AG08396 (cell line): Measurements from ENCODE around the gene ARHGAP22.
"Not testable (repeated sequence)": the region's sequence is repeated elsewhere in the genome, so short reads cannot be mapped to it uniquely, and the experiment has no call there.

Experiments
- DNase-seq: peaks from one replicate; pipeline ENCODE4 v3.0.0; 2012; ENCODE audit warnings: low spot score, mixed read lengths

Gene ARHGAP22

GRCh38 chr10:48604991-48605508 lies at the start of gene ARHGAP22:
ARHGAP22 (minus strand) TSS chr10:48605073; CDS start chr10:48604796, 277 bp downstream.
- peak; percentile 92 for DNase-seq

- DNase-seq, result no peak
Observed at GRCh38 chr10:48653944-48654698, 49.2 kb upstream of the ARHGAP22 start.

- DNase-seq, result no peak
Observed at GRCh38 chr10:48653347-48653746, 48.5 kb upstream of the ARHGAP22 start.

- DNase-seq, result no peak
Observed at GRCh38 chr10:48652344-48652743, 47.5 kb upstream of the ARHGAP22 start.

- DNase-seq, result no peak
Observed at GRCh38 chr10:48651839-48652238, 47.0 kb upstream of the ARHGAP22 start.

GRCh38 chr10:48651293-48651692 lies 46.4 kb upstream of the ARHGAP22 start:
- DNase-seq, result no peak

- DNase-seq, result no peak
Observed at GRCh38 chr10:48649349-48649944, 44.6 kb upstream of the ARHGAP22 start.

GRCh38 chr10:48648172-48648942 lies 43.5 kb upstream of the ARHGAP22 start:
- DNase-seq, result no peak

- DNase-seq, result not testable (repeated sequence)
Observed at GRCh38 chr10:48647073-48647472, 42.2 kb upstream of the ARHGAP22 start.

- no peak for DNase-seq
Observed at GRCh38 chr10:48645600-48645999, 40.7 kb upstream of the ARHGAP22 start.

GRCh38 chr10:48641099-48641690 lies 36.3 kb upstream of the ARHGAP22 start:
- not testable (repeated sequence) for DNase-seq

- DNase-seq, result no peak
Observed at GRCh38 chr10:48640326-48640725, 35.5 kb upstream of the ARHGAP22 start.

- no peak for DNase-seq
Observed at GRCh38 chr10:48639632-48640031, 34.8 kb upstream of the ARHGAP22 start.

GRCh38 chr10:48638739-48639527 lies 34.1 kb upstream of the ARHGAP22 start:
- DNase-seq, result no peak

- no peak for DNase-seq
Observed at GRCh38 chr10:48638158-48638557, 33.3 kb upstream of the ARHGAP22 start.

GRCh38 chr10:48636901-48637300 lies 32.0 kb upstream of the ARHGAP22 start:
- DNase-seq, result no peak

- no peak for DNase-seq
Observed at GRCh38 chr10:48636231-48636630, 31.4 kb upstream of the ARHGAP22 start.

GRCh38 chr10:48634984-48635557 lies 30.2 kb upstream of the ARHGAP22 start:
- DNase-seq, result no peak

GRCh38 chr10:48634198-48634983 lies 29.5 kb upstream of the ARHGAP22 start:
- peak; percentile 60 for DNase-seq
